ENCODE measurements around the gene COIL. TPM values are rescaled to one million over a fixed set of nuclear protein-coding genes. Genes with fewer than 3 reads are reported as not detected.
A peak's percentile ranks its signal among the peaks of the same experiment; 100 is the strongest.
"Not testable (repeated sequence)": the region's sequence is repeated elsewhere in the genome, so short reads cannot be mapped to it uniquely, and the experiment has no call there.

The COIL gene
- total RNA-seq, 1 experiment from 2014 or later, result 19.3 TPM

DNA sequence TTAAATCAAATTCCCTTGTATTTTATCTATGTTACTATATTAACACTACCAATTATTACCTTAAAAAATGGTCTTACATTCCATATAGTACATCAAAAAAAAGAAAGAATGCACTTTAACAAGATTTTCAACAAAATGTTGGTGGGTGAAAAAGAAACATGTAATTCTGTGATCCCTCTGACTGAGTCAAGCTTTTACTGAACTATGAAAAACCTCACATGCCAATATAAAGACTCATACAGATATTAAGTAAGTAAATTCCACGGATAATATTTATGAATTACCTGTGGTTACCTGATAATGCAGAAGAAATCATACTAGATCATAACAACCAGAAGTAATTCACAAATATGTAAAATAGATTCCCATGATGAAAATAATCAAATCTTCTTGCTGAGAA, 12.4 kb downstream of the COIL start:
- H3K9me3 ChIP-seq, result no peaks in the 10 kb centered on the region
- H3K4me3 ChIP-seq, result no peak overlapping the region
- DNase-seq, result no peak
- peaks cover 81% of the 10 kb centered on the region for H3K36me3 ChIP-seq
- no peaks in the 10 kb centered on the region for H3K27me3 ChIP-seq

DNA sequence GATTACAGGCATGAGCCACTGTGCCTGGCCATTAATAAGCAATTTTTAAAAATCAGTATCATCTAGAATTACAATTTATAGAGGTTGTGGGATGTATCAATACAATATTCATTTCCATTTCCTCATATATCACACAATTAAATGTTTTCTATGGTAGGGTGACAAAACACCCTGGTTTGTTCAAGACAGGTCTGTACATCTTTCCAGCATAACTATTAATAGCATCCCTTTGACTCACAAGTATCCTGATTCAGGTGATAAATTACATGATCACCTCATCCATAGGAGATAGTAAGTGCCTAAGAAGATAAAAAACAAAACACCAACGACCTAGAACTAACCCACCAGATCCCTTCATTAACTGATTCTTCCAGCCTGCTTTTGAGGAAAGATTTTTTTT, 13.1 kb downstream of the COIL start:
- peaks cover 85% of the 10 kb centered on the region for H3K36me3 ChIP-seq
- no peaks in the 10 kb centered on the region for H3K9me3 ChIP-seq
- H3K27me3 ChIP-seq, result no peaks in the 10 kb centered on the region
- no peak overlapping the region for H3K4me3 ChIP-seq
- DNase-seq, result no peak

DNA sequence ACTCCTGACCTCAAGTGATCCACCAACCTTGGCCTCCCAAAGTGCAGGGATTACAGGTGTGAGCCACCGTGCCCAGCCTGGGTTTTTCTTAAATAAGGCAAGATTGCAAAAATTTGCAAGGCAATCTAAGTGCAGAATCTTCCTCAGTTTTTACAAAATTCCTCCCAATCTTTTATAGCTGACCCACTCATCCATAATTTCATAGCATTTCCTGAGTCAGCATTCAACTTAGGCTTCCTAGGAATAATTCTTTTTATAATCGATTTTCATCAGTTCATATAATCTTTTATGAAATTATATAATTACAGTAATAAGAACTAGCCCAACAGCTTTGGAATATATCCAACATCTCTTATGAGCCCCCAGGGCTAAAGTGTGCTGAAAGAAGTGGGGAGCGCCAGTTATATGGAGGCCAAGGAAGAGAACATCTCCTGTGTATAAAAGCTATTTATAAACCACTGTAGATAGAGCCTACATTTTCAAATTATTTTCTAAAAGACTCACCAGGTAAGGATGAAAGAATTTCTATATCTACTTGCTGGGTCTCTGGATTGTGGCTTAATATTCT, 14.8 kb downstream of the COIL start:
- no peak overlapping the region for H3K4me3 ChIP-seq
- no peak for DNase-seq
- H3K27me3 ChIP-seq, result no peaks in the 10 kb centered on the region
- H3K9me3 ChIP-seq, result no peaks in the 10 kb centered on the region
- H3K36me3 ChIP-seq, result peaks cover 86% of the 10 kb centered on the region

DNA sequence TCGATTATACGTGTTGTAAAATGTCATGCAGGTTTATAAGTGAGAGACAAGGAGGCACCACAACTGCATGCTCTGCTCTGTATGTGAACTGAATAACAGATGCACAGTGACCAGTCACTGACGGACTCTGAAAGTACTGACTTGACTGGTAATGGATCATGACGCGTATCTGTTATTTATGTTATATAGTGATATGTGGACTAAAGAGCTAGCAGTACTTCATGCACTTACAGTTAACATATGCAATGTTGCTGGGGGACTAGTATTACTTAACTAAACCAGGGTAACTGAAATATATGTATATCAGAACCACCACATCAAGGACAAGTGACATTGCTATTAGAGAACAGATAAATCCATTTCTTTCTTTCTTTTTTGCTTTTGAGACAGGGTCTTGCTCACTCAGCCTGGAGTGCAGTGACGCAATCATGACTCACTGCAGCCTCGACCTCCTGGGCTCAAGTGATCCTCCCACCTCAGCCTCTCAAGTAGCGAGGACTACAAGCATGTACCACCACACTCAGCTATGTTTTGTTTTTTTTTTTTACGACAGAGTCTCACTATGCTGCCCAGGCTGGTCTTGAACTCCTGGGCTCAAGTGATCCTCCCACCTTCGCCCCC, 17.2 kb downstream of the COIL start:
- Histone ChIP-seq H3K9me3 (no peaks in the 10 kb centered on the region), H3K27me3 (no peaks in the 10 kb centered on the region), H3K4me3 (no peak overlapping the region), H3K36me3 (peaks cover 84% of the 10 kb centered on the region)
- DNase-seq, result peak; percentile 32

DNA sequence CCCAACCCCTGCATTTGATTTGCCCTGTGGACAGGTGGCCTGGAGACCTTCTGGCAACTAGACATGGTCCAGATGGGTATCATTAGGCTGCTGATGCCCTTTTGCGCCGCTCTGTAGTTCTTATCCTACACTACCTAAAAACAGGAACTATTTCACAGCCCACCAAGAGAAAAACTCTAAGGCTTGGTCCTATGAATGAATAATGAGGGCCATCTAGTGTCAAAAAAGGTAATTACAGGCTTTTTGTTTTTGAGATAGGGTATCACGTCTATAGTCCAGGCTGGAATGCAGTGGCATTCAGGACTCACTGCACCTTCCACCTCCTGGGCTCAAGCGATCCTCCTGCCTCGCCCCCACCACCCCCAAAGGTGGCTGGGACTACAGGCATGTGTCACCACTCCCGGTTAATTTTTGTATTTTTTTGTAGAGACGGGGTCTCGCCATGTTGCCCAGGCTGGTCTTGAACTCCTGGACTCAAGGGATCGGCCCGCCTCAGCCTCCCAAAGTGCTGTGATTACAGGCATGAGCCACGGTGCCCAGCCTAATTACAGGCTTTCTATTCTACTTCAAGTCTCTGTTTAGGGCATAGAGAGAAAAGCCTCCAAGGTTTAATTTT, 20.9 kb downstream of the COIL start:
- Histone ChIP-seq H3K36me3 (peaks cover 89% of the 10 kb centered on the region), H3K4me3 (no peak overlapping the region), H3K9me3 (no peaks in the 10 kb centered on the region), H3K27me3 (no peaks in the 10 kb centered on the region)
- no peak for DNase-seq

DNA sequence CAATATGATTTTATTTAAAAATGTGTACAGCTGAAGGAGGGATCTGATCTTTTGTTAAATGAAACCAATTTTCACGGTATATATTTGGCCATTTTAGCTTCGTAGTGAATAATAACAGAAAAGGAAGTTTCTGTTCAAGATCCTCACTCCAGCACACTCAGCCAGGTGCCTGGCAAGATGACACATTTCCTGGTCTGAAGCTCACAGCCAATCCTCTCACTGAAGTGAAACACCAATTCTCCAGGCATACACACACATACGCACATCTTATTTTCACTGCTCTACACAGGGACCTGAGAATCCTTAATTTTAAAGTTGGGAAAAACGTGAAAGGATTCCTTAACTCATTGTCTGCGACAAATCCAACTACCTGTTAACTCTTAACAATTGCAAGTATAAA, 22.6 kb downstream of the COIL start:
- not testable (repeated sequence) for DNase-seq, H3K9me3 ChIP-seq, H3K4me3 ChIP-seq, H3K27me3 ChIP-seq
- peaks cover 88% of the 10 kb centered on the region for H3K36me3 ChIP-seq

DNA sequence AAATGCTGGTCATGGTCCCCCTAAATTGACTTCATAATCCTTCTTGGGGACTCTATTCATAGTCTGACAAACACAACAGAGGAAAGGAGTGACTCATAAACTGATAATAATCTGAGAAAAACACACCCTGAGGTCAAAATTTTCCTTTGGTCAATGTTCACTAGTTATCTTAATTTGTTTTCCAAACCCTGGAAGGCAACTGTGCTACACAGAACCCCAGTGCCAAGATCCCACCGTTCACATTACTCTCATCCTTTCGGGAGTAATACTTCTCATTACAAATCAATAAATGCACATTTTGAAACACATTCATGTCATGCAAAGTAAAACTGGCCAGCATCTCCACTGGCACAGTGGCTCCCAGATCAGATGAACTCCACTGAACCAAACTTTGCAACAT, 23.2 kb downstream of the COIL start:
- Histone ChIP-seq H3K9me3 (peaks cover under 1% of the 10 kb centered on the region; the same call in 1 of the 2 replicates), H3K4me3 (no peak overlapping the region), H3K27me3 (no peaks in the 10 kb centered on the region), H3K36me3 (peaks cover 83% of the 10 kb centered on the region)
- no peak for DNase-seq

DNA sequence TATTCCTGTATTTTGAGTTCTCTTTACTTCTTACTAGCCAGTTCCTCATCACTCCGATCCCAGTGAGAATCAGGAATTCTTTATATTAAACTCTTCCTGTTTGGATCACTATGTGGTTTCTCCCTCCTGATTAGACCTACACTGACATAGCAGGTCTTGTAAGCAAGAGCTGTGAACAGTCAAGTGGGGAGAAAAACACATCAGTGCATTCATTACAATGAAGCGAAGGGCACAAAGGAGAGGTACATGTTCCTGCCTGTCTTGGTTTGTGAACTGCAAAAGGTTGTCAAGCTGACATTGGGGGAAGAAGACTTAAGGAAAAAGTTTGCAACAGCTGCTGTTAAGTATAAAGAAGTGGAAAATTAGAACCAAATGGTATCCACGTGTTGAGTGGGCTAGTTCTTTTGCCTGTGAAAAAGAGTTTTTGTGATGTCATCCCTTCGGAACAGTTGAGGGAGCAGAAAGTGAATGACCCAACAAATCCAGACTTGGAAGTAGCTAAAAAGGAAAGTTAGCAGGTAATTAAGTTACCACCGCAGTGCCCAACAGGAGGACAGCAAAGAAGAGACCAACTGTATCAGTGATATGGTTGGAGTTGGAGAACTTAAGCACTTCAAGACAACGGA, 24.0 kb downstream of the COIL start:
- H3K36me3 ChIP-seq, result peaks cover 80% of the 10 kb centered on the region
- no peak overlapping the region for H3K4me3 ChIP-seq
- H3K9me3 ChIP-seq, result peaks cover 2% of the 10 kb centered on the region
- no peak for DNase-seq
- H3K27me3 ChIP-seq, result no peaks in the 10 kb centered on the region

DNA sequence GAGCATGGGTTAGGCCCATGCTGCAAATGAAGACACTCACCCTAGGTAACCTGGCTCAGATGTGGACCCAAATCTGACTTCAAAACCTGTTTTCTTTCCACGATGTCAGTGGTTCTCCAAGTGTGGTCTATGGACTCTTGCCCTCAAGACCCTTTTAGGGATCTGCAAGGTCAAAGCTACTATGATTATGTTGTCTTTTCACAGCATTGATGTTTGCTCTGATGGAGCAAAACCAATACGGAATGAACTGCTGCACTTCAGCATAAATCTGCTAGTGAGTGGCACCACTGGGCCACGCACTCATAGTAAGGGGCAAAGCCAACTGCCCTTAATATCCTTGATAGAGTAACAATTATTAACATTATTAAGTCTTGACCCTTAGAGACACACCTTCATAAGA, 25.4 kb downstream of the COIL start:
- H3K9me3 ChIP-seq, result peaks cover 14% of the 10 kb centered on the region
- no peak for DNase-seq
- H3K27me3 ChIP-seq, result no peaks in the 10 kb centered on the region
- H3K36me3 ChIP-seq, result peaks cover 69% of the 10 kb centered on the region
- H3K4me3 ChIP-seq, result no peak overlapping the region

DNA sequence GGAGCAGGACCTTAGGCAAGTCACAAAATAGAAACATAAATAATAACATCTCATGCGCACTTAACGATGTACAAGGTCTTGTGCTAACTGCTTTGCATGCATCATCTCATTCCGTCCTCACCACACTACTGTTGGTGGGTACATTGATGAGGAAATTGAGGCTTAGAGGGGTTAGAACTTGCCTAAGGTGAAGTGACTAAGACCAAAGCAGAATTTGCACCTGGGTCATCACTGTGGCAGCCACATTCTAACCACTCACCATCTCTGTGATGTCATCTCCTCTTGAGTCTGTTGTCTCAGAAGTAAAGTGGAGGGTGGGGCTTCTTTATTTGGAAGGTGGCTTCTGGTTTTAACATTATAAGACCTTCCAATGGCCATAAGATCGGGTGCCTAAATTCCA, 26.6 kb downstream of the COIL start:
- peaks cover 22% of the 10 kb centered on the region for H3K9me3 ChIP-seq
- H3K4me3 ChIP-seq, result no peak overlapping the region
- H3K27me3 ChIP-seq, result no peaks in the 10 kb centered on the region
- H3K36me3 ChIP-seq, result peaks cover 57% of the 10 kb centered on the region
- DNase-seq, result no peak

DNA sequence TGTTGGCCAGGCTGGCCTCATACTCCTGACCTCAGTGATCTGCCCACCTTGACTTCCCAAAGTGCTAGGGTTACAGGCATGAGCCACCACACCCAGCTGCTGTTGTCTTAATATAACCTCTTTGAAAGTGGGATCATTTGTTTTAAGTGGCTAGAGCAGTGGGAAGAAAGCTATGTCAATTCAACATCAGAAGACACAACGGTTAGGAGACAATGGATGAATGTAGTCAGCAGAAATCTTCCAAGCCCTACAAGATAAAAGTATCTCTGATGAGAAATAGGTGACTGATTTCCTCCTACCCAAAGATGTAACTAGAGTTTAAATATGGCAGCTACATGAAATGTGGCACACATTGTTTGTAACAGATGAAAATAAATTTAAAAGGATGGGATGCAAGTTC, 27.0 kb downstream of the COIL start:
- Histone ChIP-seq H3K9me3 (peaks cover 22% of the 10 kb centered on the region), H3K4me3 (no peak overlapping the region), H3K27me3 (no peaks in the 10 kb centered on the region), H3K36me3 (peaks cover 53% of the 10 kb centered on the region)
- no peak for DNase-seq

DNA sequence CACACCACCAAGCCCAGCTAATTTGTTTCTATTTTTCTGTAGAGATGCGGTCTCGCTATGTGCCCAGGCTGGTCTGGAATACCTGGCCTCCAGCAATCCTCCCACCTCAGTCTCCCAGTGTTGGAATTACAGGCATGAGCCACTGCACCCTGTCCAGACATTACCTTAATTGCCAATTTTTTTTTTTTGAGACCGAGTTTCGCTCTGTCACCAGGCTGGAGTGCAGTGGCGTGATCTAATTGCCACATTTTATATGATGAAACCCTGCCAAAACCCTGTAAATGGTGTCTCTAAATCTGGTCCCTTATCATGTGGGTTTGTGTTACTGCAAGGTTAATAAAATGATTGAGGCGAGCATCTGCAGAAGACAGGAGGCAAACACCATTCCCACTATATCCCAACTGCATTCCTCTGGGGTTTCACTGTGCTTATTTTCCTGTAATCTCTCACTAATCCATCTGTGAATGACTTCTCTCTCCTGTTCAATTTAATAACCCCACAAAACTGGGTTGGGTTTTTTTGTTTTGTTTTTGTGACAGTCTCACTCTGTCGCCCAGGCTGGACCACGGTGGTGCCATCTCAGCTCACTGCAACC, 27.6 kb downstream of the COIL start:
- Histone ChIP-seq H3K4me3 (no peak overlapping the region), H3K9me3 (peaks cover 22% of the 10 kb centered on the region), H3K27me3 (no peaks in the 10 kb centered on the region), H3K36me3 (peaks cover 47% of the 10 kb centered on the region)
- no peak for DNase-seq

DNA sequence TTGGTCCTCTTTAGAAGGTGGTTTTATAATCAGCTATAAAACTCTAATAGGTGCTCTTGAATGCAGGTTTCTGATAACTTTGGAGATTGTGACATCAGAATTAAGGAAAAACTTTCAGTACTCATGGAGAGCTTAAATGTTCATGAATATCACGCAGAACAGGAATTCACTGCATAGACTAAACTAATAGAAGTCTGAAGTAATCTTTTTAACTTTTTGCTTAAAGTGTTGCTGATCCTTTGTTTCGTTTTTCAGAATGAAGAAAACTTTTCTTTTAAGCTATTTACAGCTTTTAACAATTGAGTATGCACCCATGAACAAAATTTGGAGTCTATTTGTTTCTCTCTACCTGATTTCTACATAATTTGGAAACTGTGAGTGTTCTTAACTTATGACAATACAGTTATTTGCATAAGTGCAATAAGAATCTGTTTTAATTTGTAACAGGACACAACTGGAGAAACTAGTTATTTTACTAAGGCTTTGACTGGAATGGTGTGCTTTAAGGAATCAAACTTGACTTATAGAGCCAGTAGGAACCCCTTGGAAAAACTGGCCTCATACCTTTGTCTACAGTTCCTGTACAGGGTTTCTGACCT, 30.0 kb downstream of the COIL start:
- H3K27me3 ChIP-seq, result no peaks in the 10 kb centered on the region
- H3K36me3 ChIP-seq, result peaks cover 23% of the 10 kb centered on the region
- H3K4me3 ChIP-seq, result no peak overlapping the region
- DNase-seq, result no peak
- H3K9me3 ChIP-seq, result peaks cover 22% of the 10 kb centered on the region

DNA sequence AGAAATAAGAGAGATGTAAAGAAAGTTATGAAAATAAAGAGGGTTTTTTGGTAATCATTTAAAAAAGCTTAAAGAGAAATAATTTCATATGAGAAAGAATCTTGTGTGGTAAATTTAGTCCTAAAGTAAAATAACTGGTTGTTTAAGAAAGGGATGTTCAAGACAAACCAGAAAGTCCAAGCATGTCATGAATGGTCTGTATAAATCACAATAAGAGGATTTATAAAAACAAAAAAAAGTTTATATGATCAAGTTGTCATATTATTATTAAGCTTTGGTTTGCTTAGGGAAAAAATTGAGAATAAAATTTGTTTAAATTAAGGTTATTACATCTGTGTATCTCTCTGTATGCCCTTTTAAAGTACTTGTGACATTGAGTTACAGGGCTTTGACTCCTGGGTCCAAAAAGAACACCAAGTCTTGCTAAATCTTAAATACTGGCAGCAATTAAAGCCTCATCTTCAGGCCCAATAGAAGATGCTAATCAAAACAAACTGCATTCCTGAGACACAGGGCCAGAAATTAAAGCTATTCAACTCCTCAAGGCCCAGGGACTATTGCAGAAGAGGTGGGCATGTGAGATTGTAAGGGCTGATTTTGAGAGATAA, 31.4 kb downstream of the COIL start:
- peaks cover 22% of the 10 kb centered on the region for H3K9me3 ChIP-seq
- peaks cover 12% of the 10 kb centered on the region for H3K36me3 ChIP-seq
- DNase-seq, result no peak

DNA sequence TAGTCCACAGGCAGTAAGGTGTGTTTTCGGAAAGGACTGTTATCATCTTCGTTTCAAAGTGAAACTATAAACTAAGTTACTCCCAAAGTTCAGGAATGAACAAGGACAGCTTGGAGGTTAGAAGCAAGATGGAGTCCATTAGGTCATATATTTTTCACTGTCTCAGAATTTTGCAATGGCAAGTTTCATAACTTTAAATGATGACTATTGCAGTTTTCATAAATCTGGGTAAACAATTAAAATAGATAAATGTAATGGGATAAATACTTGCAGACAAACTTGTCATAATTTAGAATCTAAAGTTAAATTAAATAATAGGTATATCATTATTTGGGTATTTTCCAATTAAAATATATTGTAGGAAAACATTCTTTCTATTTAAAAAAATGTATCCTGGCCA, 32.3 kb downstream of the COIL start:
- no peak overlapping the region for H3K4me3 ChIP-seq
- H3K36me3 ChIP-seq, result peaks cover 3% of the 10 kb centered on the region; the same call in 1 of the 2 replicates
- H3K27me3 ChIP-seq, result no peaks in the 10 kb centered on the region
- H3K9me3 ChIP-seq, result peaks cover 22% of the 10 kb centered on the region
- no peak for DNase-seq

More for the DNA sequence above, 31.4 kb downstream of the COIL start:
- Histone ChIP-seq H3K4me3 (no peak overlapping the region), H3K27me3 (no peaks in the 10 kb centered on the region)

DNA sequence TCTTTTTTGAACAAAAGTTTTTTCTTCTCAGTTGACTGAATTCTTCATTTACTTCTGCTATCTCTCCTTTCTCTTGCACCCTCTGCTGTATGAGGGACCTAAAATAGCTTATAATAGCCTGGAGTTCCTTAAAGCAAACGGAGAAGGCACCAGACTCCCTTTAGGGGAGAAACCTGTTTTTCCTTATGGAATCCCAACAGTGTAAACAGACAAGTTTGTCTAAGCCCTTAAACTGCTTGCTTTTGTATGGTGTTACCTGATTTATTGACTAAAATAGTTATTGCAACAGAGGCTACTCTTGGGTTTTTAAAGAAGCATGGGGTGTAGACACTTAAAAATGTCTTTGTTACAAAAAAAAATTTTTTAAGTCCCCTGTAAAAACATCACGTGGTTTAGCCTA, 34.1 kb downstream of the COIL start:
- no peak for DNase-seq
- no peaks in the 10 kb centered on the region for H3K27me3 ChIP-seq
- H3K36me3 ChIP-seq, result no peaks in the 10 kb centered on the region
- H3K9me3 ChIP-seq, result peaks cover 21% of the 10 kb centered on the region
- H3K4me3 ChIP-seq, result no peak overlapping the region

DNA sequence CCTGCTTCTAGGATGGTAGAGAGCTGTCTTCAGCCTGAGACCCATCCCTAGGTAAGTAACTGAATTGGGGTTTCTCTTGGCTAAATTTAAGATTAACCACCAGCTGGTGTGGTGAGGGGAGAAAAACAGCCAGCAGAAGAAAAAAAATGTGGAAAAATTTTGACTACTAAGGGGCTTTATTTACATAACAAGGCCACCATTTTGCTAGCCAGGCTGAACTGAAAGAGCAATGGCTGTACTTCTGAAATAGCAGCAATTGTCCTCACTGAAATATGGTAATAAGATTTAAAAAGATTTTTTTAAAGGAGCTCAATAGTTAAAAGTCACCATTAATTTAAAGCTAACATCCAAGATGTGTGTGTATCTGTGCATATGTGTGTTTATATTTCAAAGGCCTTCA, 34.6 kb downstream of the COIL start:
- H3K36me3 ChIP-seq, result no peaks in the 10 kb centered on the region
- no peak overlapping the region for H3K4me3 ChIP-seq
- DNase-seq, result no peak
- H3K27me3 ChIP-seq, result no peaks in the 10 kb centered on the region
- peaks cover 16% of the 10 kb centered on the region for H3K9me3 ChIP-seq

Measured in MG63 (cell line).